ENCODE measurements around the gene EPHA1.
"Not testable (repeated sequence)": the region's sequence is repeated elsewhere in the genome, so short reads cannot be mapped to it uniquely, and the experiment has no call there.

EPHA1 gene

DNA sequence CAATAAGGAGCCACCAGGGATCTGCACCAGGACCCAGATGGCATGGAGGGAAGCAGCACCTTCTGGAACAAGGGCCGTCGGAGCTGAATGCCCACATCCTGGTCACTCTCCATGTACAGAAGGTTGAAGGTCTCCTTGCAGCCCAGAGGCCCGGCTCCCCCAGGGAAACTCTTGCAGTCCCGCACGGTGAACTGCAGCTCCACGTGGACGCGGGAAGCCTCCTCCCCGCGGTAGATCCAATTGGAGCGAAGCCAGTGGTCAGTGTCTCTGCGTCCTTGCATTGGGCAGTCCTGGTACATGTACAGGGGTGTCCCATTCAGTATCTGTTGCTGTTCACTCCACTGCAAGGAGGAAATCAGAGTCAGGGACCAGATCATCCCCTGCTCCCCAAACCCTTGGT is 7.4 kb downstream of the EPHA1 start:
- no peak for DNase-seq

DNA sequence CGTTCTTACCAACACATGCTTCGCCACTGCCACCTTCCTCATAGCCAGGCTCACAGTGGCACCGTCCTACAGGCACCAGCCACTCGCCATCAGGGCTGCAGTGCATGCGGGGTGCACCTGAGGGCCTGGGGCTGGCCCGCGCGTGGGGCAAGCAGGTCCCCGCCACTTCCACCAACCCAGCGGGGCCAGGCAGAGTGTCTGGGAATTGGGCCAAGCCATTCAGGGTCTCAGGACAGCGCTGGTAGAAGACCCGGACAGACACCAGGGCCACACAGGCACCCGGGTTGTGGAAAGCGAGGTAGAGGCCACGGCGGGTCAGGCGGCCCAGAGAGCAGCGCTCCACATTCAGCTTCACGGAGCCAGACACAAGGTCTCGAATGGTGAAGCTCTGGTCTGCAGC is 9.0 kb downstream of the EPHA1 start:
- DNase-seq: no peak

GRCh38 chr7:143399151-143399550 is 9.5 kb downstream of the EPHA1 start:
- no peak for DNase-seq

GRCh38 chr7:143398616-143399015 is 10.0 kb downstream of the EPHA1 start:
- no peak for DNase-seq

- DNase-seq: no peak
Measured at GRCh38 chr7:143397710-143398530, 10.7 kb downstream of the EPHA1 start.

GRCh38 chr7:143396625-143397556 is 11.8 kb downstream of the EPHA1 start:
- DNase-seq: no peak

DNA sequence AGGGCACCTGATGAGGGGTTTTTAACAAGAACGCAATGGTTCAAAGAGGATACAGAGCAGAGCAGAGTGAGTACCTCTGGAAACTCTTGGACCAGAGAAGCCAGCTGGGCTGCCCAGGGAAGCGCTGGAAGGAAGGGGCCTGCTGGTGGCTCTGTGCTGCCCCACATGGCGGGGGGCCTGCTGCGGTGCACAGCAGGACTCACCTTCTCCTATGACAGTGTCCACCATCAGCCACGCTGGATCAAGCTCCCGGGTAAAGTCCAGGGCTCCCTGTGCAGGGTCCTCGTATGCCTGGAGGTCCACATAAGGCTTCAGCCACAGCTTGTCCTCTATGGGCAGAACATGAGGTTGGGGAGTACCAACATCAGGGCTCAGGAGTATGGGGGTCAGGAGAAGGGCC is 12.5 kb downstream of the EPHA1 start:
- DNase-seq: no peak

- DNase-seq: no peak
Measured at GRCh38 chr7:143395187-143396149, 13.2 kb downstream of the EPHA1 start.

- DNase-seq: no peak
Measured at GRCh38 chr7:143394777-143395176, 13.9 kb downstream of the EPHA1 start.

DNA sequence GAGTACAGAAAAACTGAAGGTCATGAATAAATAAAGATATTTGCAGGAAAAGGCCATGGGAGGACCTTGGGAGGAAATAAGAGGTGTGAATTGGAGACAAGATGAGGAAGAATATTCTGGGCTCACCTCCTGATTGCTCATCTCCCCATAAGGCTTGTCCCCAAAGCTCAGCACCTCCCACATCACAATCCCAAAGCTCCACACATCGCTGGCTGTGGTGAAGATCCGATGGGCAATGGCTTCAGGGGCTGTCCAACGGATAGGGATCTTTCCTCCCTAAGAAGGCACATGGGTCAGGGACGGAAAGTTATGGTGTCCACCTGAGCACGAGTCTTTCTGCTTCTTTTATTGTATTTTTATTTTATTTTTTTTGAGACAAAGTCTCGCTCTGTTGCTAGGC is 14.6 kb downstream of the EPHA1 start:
- DNase-seq: no peak

DNA sequence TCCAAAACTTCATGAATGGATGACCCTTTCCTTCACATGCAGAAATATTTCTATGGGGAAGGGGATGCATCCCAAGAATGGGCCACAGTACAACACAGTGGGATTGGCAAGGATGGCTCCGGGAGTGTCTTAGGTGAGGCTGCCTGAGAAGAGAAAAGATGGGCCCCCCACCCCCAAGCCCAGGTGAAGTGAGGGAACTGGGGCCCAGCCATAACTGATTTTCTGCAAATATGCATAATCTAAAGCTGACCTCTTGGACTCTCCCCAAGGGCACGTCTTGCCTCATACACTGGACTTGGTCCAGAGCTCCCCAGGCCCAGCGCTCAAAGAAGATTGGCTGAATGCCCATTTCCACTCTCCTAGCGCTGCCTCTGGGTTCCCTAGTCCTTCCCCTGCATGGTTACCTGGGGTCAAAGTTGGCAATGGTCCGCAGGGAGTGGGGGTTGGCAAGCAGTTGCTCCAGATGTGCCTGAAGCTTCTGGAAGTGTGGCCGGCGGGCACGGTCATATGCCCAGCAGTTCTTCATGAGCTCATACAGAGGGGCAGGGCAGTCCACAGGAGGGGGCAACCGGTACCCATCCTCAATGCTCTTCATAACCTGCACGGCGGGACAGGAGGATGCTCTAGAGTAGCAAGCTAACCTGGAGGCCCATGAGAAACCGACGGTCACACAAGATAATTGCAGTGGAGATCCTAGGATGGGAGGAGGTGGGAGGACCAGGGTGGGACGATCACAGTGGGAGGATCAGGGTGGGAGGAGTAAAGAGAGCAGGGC is 15.2 kb downstream of the EPHA1 start:
- DNase-seq: no peak

DNA sequence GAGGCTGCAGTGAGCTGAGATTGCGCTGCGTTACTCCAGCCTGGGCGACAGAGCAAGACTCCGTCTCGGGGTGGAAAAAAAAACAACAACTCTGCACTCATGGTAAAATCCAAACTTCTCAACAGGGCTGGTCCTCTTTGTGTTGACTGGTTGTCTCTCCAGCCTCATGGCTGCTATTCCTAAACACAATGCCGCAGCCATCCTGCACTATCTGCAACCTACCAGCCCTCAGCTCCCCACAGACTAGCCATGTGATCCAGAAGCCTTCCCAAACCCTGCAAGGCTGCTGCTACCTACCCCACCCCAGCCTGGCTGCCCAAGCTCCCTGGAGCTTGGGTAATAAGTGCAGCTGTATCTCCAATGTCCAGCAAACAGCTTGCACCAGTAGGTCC is 15.8 kb downstream of the EPHA1 start:
- no peak for DNase-seq

DNA sequence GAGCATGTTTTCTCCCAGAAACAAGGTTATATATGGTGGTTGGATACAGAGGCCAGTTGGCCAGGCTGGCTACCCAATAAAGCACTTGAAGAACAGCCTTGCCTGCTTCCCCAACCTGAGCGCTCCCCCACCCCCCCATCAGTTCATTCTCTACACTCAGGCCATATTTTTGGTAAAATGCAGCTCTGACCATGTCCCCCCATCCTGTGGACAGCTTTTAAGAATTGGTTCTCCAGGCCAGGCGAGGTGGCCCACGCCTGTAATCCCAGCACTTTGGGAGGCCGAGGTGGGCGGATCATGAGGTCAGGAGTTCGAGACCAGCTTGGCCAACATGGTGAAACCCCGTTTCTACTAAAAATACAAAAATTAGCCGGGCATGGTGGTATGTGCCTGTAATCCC is 16.2 kb downstream of the EPHA1 start:
- not testable (repeated sequence) for DNase-seq

- DNase-seq: no peak
Measured at GRCh38 chr7:143391462-143392404, 16.9 kb downstream of the EPHA1 start.

- no peak for DNase-seq
Measured at GRCh38 chr7:143390773-143391317, 17.8 kb downstream of the EPHA1 start.

GRCh38 chr7:143390104-143390772 is 18.4 kb downstream of the EPHA1 start:
- no peak for DNase-seq

DNA sequence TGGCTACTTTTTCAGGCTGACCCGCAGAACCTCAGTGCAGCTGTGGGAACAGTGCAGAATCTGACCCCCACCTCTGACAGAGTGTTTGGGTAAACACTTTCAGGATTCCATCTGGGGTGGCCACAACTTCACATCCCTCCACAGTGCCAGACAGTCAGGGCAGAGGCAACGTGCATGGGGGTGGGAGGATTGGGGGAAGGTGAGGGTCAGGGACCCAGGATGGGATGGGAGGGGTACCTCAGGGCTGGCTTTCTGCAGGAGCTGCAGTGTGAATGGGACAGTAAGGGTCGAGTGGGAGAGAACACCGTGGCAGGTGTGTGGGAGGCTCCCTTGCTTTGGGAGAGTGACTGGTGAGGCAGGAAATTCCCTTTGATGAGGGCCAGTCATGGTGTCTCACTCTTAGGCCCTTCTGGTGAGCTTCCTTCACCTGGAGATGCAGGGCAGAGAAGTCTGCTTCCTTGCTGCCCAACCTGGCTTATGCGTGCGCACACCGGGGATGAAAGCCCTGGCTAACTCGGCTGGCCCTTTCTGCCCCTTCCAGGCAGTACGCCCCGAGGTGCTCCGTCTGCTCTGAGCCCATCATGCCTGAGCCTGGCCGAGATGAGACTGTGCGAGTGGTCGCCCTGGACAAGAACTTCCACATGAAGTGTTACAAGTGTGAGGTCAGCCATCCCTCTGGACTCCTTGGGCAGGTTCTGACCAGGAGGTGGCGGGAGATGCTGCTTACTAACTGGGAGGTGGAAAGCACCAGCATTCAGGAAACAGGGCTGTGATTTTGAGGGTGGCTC is 19.1 kb downstream of the EPHA1 start:
- no peak for DNase-seq

DNA sequence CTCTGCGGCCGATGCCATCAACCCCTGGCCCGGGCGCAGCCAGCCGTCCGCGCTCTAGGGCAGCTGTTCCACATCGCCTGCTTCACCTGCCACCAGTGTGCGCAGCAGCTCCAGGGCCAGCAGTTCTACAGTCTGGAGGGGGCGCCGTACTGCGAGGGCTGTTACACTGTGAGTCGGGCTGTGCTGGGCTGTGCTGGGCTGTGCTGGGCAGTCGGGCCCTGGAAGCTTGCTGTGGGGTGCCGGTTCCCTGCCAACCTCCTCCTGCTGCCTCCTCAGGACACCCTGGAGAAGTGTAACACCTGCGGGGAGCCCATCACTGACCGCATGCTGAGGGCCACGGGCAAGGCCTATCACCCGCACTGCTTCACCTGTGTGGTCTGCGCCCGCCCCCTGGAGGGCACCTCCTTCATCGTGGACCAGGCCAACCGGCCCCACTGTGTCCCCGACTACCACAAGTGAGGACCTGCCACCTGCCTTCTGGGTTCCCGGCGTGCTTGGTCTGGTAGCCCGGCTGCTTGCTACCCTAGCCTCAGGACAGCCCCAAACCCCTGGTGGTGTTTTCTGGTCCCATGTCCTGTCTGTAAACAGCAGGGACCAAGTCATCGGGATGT is 20.1 kb downstream of the EPHA1 start:
- DNase-seq: no peak

GRCh38 chr7:143388051-143388450 is 20.6 kb downstream of the EPHA1 start:
- no peak for DNase-seq

Data from activated CD4-positive, alpha-beta T cell treated with anti-CD3 and anti-CD28 coated beads, Interleukin-10, Interleukin-2, amounts not matched to agents 100 ng/mL and 50 ng/mL, durations not matched to agents 16 hours and 8 hours (primary cell).